AG04450 (cell line): ENCODE data around the gene RAB43. TPM values are rescaled to one million over a fixed set of nuclear protein-coding genes. Genes with fewer than 3 reads are reported as not detected.
"Not testable (repeated sequence)": the region's sequence is repeated elsewhere in the genome, so short reads cannot be mapped to it uniquely, and the experiment has no call there.

Source experiments
- CTCF ChIA-PET: fragments of 300-600, 350-600 bp; formaldehyde crosslinking; extraction: SDS; loops from one replicate; lab custom pipeline; 2022; ENCODE audit warnings: antibody characterized with exemption, inconsistent platforms; lab: Charles Lee
- POLR2A ChIA-PET: fragments of 350-600 bp; formaldehyde crosslinking; extraction: SDS; loops from one replicate; lab custom pipeline; 2021; ENCODE audit warnings: antibody characterized with exemption, inconsistent platforms; lab: Yijun Ruan, JAX
- DNase-seq: peaks from one replicate; pipeline ENCODE4 v3.0.0-alpha.2; 2011; ENCODE audit warnings: low read depth, low spot score
- H3K27ac ChIP-seq: one replicate; pipeline ENCODE4 v1.5.1; 2012; ENCODE audit warnings: low read depth, low read length, control low read depth
- H3K27me3 ChIP-seq: one replicate; pipeline ENCODE4 v1.6.0; 2012; ENCODE audit warnings: low read length; ENCODE audit not compliant: control insufficient read depth, insufficient read depth
- H3K4me3 ChIP-seq: 2 replicates; pipeline ENCODE4 v1.5.1; 2011; ENCODE audit warnings: mild to moderate bottlenecking, low read depth, low read length, control low read depth
- H3K9me3 ChIP-seq: 2 replicates; pipeline ENCODE4 v1.5.1; 2012; ENCODE audit warnings: low read length; ENCODE audit not compliant: control insufficient read depth, insufficient read depth
- CTCF ChIP-seq: IDR thresholded peaks from 2 replicates; pipeline ENCODE4 v1.5.1; 2011; ENCODE audit warnings: low read depth, low read length, control low read depth, inconsistent platforms
- polyA plus RNA-seq: library from polyadenylated mRNA; depleted of rRNA; stranded (reverse); fragments of >200 nt; gene quantifications from 2 replicates; pipeline ENCODE4 v1.2.3, GENCODE V29; 2011

The RAB43 gene
- polyA plus RNA-seq, 1 experiment: 6.9 TPM

- Histone ChIP-seq H3K27me3 (peaks cover 4% of the 10 kb centered on the region), H3K4me3 (peak overlapping the region; percentile 41; the same call in 1 of the 2 replicates), H3K27ac (no peak overlapping the region), H3K9me3 (peaks cover 3% of the 10 kb centered on the region; the same call in 1 of the 2 replicates)
- no peak for DNase-seq
- TF ChIP-seq CTCF: no peak
- ChIA-PET POLR2A (interaction anchor here (0.6 kb wide), 2 partner anchors 50 to 53 kb away, joined by 3 to 4 read pairs; partner anchors contain the start of gene RAB43), CTCF (interaction anchor here (1.4 to 3.8 kb wide), 3 partner anchors 15 to 98 kb away, joined by 3 to 34 read pairs (median 24); no protein-coding TSS in a partner anchor)
Observed at GRCh38 chr3:129068291-129068886, 53.2 kb downstream of the RAB43 start.

- H3K9me3 ChIP-seq, H3K27me3 ChIP-seq, POLR2A ChIA-PET, DNase-seq, H3K4me3 ChIP-seq, H3K27ac ChIP-seq: not testable (repeated sequence)
- CTCF ChIA-PET: interaction anchor here (0.7 to 3.8 kb wide), 3 partner anchors 14 to 97 kb away, joined by 4 to 34 read pairs (median 24); no protein-coding TSS in a partner anchor
Observed at GRCh38 chr3:129067719-129068118, 53.9 kb downstream of the RAB43 start.

- Histone ChIP-seq H3K9me3 (peaks cover 3% of the 10 kb centered on the region; the same call in 1 of the 2 replicates), H3K4me3 (no peak overlapping the region), H3K27me3 (peaks cover 3% of the 10 kb centered on the region), H3K27ac (no peak overlapping the region)
- ChIA-PET POLR2A (no interaction called here), CTCF (interaction anchor here (1.3 to 2.3 kb wide), 2 partner anchors 12 to 95 kb away, joined by 6 to 12 read pairs; no protein-coding TSS in a partner anchor)
- TF ChIP-seq CTCF: no peak
- DNase-seq: no peak
Observed at GRCh38 chr3:129065720-129066073, 55.9 kb downstream of the RAB43 start.

GRCh38 chr3:129065016-129065719 lies 56.4 kb downstream of the RAB43 start:
- no peak for TF ChIP-seq CTCF
- DNase-seq: no peak
- POLR2A ChIA-PET: no interaction called here
- Histone ChIP-seq H3K27me3 (peaks cover 8% of the 10 kb centered on the region), H3K9me3 (peaks cover 3% of the 10 kb centered on the region; the same call in 1 of the 2 replicates), H3K27ac (no peak overlapping the region), H3K4me3 (no peak overlapping the region)
- CTCF ChIA-PET: interaction anchor here (2.3 kb wide), 1 partner anchor 11 kb away, joined by 12 read pairs; no protein-coding TSS in a partner anchor

GRCh38 chr3:129063841-129064482 lies 57.6 kb downstream of the RAB43 start:
- CTCF ChIA-PET: interaction anchor here (1.3 kb wide), 1 partner anchor 11 kb away, joined by 4 read pairs; no protein-coding TSS in a partner anchor

More at GRCh38 chr3:129063841-129064482, 57.6 kb downstream of the RAB43 start:
- no peak for DNase-seq
- no peak overlapping the region for H3K4me3 ChIP-seq
- H3K9me3 ChIP-seq: no peaks in the 10 kb centered on the region; the same call in 1 of the 2 replicates
- POLR2A ChIA-PET: no interaction called here
- peaks cover 14% of the 10 kb centered on the region for H3K27me3 ChIP-seq
- no peak for TF ChIP-seq CTCF
- H3K27ac ChIP-seq: no peak overlapping the region
